Vagina (tissue), 2 donors: Measurements from ENCODE around the gene PLCB1. TPM values are rescaled to one million over a fixed set of nuclear protein-coding genes. Genes with fewer than 3 reads are reported as not detected.
"Not testable (repeated sequence)": the region's sequence is repeated elsewhere in the genome, so short reads cannot be mapped to it uniquely, and the experiment has no call there.

ENCODE experiments used
- DNase-seq, 2 donors: peaks; one replicate each; pipeline ENCODE4 v3.0.0-alpha.2; 2017; ENCODE audit errors: extremely low spot score in 2 of 2
- H3K27ac ChIP-seq: fragments of 200-600 bp; sonication (generic); one replicate; pipeline ENCODE4 v1.5.1; 2019
- H3K27me3 ChIP-seq: fragments of 200-600 bp; sonication (generic); one replicate; pipeline ENCODE4 v1.5.1; 2019
- H3K36me3 ChIP-seq, 2 donors: fragments of 200-600 bp; sonication (generic); one replicate each; pipeline ENCODE4 v1.5.1; 2017 to 2019
- H3K4me1 ChIP-seq: fragments of 200-600 bp; sonication (generic); one replicate; pipeline ENCODE4 v1.5.1; 2019
- H3K4me3 ChIP-seq, 2 donors: fragments of 200-600 bp; sonication (generic); 1 replicate in 1 of 2; 2 replicates in 1 of 2; pipeline ENCODE4 v1.5.1; 2016 to 2019
- H3K9me3 ChIP-seq: fragments of 200-600 bp; sonication (generic); one replicate; pipeline ENCODE4 v1.5.1; 2019
- CTCF ChIP-seq, 3 experiments: fragments of 450-650 bp in 2 of 3; fragments of 200-600 bp in 1 of 3; sonication (generic) in 1 of 3; IDR thresholded peaks; one replicate each; pipeline ENCODE4 v1.5.1; 2017 to 2019; ENCODE audit warnings: antibody characterized with exemption in 3 of 3, mild to moderate bottlenecking in 2 of 3, moderate library complexity in 2 of 3
- POLR2A ChIP-seq, 2 donors: fragments of 450-650 bp; IDR thresholded peaks; one replicate each; pipeline ENCODE4 v1.6.1; 2017; ENCODE audit warnings: antibody characterized with exemption in 2 of 2, mild to moderate bottlenecking in 2 of 2, moderate library complexity in 2 of 2
- POLR2AphosphoS5 ChIP-seq, 2 donors: sonication (generic); formaldehyde crosslinking; IDR thresholded peaks; one replicate each; pipeline ENCODE4 v1.9.0; 2017; ENCODE audit warnings: antibody characterized with exemption in 2 of 2, mild to moderate bottlenecking in 2 of 2, low read depth in 1 of 2; ENCODE audit not compliant: insufficient read depth in 1 of 2
- intact Hi-C: fragments of 100-400 bp; cut with DNase I; formaldehyde crosslinking; loops from one replicate; pipeline ENCODE4 v1.15.1; 2023
- total RNA-seq: library from RNA; depleted of rRNA; stranded (reverse); fragments of >200 nt; gene quantifications from one replicate; pipeline ENCODE4 v1.2.3, GENCODE V29; 2016

PLCB1 gene
- total RNA-seq, 1 donor from 2014 or later, result 32.4 TPM

- no peak for DNase-seq
- intact Hi-C loops, result no loop called here
- no peak for TF ChIP-seq CTCF (IDR thresholded peaks at IDR 0.05)
- TF ChIP-seq POLR2A (IDR thresholded peaks at IDR 0.05), result no peak
- no peak for TF ChIP-seq POLR2AphosphoS5 (IDR thresholded peaks at IDR 0.05; ENCODE audit: insufficient read depth in 1 of 2, low read depth in 1 of 2)
- Histone ChIP-seq H3K9me3 (no peaks in the 10 kb centered on the region), H3K36me3 (no peaks in the 10 kb centered on the region), H3K27me3 (no peaks in the 10 kb centered on the region), H3K27ac (no peak overlapping the region), H3K4me1 (peaks cover 4% of the 10 kb centered on the region), H3K4me3 (no peak overlapping the region)
Observed at GRCh38 chr20:8583566-8584043, 451.5 kb downstream of the PLCB1 start.

- Histone ChIP-seq H3K4me3 (no peak overlapping the region), H3K36me3 (no peaks in the 10 kb centered on the region), H3K9me3 (no peaks in the 10 kb centered on the region), H3K27me3 (no peaks in the 10 kb centered on the region), H3K27ac (no peak overlapping the region), H3K4me1 (no peaks in the 10 kb centered on the region)
- TF ChIP-seq POLR2A (IDR thresholded peaks at IDR 0.05) (no peak), POLR2AphosphoS5 (IDR thresholded peaks at IDR 0.05; ENCODE audit: insufficient read depth in 1 of 2, low read depth in 1 of 2) (no peak), CTCF (IDR thresholded peaks at IDR 0.05) (no peak)
- intact Hi-C loops, result no loop called here
- DNase-seq, result no peak
Observed at GRCh38 chr20:8587251-8587650, 455.2 kb downstream of the PLCB1 start.

DNA sequence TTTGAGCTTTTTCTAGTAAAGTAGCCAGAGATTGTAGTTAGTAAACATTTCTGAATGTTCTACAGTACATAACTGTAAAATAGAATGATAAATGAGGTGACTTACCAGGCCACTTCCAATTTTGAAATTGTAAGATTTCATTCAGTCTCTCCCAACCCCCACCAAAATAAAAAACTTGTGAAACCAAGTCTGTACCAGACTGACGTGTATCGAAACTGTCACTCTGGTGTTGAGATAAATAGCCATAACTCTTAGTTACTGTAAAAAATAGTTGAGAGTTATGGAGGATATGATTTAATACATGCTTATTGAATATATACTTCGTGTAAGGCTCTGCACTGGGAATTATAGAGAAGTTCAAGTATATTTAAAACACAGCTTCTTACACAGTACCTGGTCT lies 455.7 kb downstream of the PLCB1 start:
- no peaks in the 10 kb centered on the region for H3K9me3 ChIP-seq
- no peak for DNase-seq
- H3K4me1 ChIP-seq, result no peaks in the 10 kb centered on the region
- TF ChIP-seq POLR2A (IDR thresholded peaks at IDR 0.05), result no peak
- TF ChIP-seq CTCF (IDR thresholded peaks at IDR 0.05), result no peak
- TF ChIP-seq POLR2AphosphoS5 (IDR thresholded peaks at IDR 0.05; ENCODE audit: insufficient read depth in 1 of 2, low read depth in 1 of 2), result no peak
- H3K27me3 ChIP-seq, result no peaks in the 10 kb centered on the region
- no peak overlapping the region for H3K27ac ChIP-seq
- H3K4me3 ChIP-seq, result no peak overlapping the region
- no peaks in the 10 kb centered on the region for H3K36me3 ChIP-seq
- intact Hi-C loops, result no loop called here

- Histone ChIP-seq H3K27ac (no peak overlapping the region), H3K4me1 (no peaks in the 10 kb centered on the region), H3K4me3 (no peak overlapping the region), H3K36me3 (no peaks in the 10 kb centered on the region), H3K9me3 (no peaks in the 10 kb centered on the region), H3K27me3 (no peaks in the 10 kb centered on the region)
- no peak for TF ChIP-seq CTCF (IDR thresholded peaks at IDR 0.05)
- no peak for TF ChIP-seq POLR2AphosphoS5 (IDR thresholded peaks at IDR 0.05; ENCODE audit: insufficient read depth in 1 of 2, low read depth in 1 of 2)
- TF ChIP-seq POLR2A (IDR thresholded peaks at IDR 0.05), result no peak
- intact Hi-C loops, result no loop called here
- no peak for DNase-seq
Observed at GRCh38 chr20:8589956-8590355, 457.9 kb downstream of the PLCB1 start.

- DNase-seq, H3K27ac ChIP-seq, intact Hi-C loops, H3K9me3 ChIP-seq, H3K4me3 ChIP-seq, H3K36me3 ChIP-seq, H3K27me3 ChIP-seq: not testable (repeated sequence)
- H3K4me1 ChIP-seq, result peaks cover 21% of the 10 kb centered on the region
Observed at GRCh38 chr20:8600910-8601541, 469.0 kb downstream of the PLCB1 start.
